Right forelimb (tissue), 1 donor: ENCODE results near the gene IPO4.

Experiments
- DNase-seq: peaks from one replicate; pipeline ENCODE4 v3.0.0-alpha.2; 2018

The IPO4 gene

GRCh38 chr14:24171422-24172260 is 17.0 kb downstream of the IPO4 start, which contains the start of gene REC8:
Gene REC8, plus strand, starts transcription at chr14:24172080. Its CDS starts 473 bp downstream, at chr14:24172553.
- peak; percentile 90 for DNase-seq

- DNase-seq: no peak
These were observed 21.0 kb downstream of the IPO4 start for GRCh38 chr14:24167469-24168114.

GRCh38 chr14:24165785-24166184 is 22.8 kb downstream of the IPO4 start:
- no peak for DNase-seq

DNA sequence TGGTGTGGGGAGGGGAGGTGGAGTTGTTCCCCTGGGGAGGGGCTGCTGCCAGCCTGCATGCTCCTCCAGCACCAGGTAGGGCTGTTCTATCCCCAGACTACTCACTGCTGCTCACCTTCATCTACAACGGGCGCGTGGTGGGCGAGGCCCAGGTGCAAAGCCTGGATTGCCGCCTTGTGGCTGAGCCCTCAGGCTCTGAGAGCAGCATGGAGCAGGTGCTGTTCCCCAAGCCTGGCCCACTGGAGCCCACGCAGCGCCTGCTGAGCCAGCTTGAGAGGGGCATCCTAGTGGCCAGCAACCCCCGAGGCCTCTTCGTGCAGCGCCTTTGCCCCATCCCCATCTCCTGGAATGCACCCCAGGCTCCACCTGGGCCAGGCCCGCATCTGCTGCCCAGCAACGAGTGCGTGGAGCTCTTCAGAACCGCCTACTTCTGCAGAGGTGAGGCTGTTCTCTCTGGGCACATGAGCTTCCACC is 24.1 kb downstream of the IPO4 start:
- DNase-seq: no peak

GRCh38 chr14:24162093-24162492 is 26.5 kb downstream of the IPO4 start:
- DNase-seq: no peak

DNA sequence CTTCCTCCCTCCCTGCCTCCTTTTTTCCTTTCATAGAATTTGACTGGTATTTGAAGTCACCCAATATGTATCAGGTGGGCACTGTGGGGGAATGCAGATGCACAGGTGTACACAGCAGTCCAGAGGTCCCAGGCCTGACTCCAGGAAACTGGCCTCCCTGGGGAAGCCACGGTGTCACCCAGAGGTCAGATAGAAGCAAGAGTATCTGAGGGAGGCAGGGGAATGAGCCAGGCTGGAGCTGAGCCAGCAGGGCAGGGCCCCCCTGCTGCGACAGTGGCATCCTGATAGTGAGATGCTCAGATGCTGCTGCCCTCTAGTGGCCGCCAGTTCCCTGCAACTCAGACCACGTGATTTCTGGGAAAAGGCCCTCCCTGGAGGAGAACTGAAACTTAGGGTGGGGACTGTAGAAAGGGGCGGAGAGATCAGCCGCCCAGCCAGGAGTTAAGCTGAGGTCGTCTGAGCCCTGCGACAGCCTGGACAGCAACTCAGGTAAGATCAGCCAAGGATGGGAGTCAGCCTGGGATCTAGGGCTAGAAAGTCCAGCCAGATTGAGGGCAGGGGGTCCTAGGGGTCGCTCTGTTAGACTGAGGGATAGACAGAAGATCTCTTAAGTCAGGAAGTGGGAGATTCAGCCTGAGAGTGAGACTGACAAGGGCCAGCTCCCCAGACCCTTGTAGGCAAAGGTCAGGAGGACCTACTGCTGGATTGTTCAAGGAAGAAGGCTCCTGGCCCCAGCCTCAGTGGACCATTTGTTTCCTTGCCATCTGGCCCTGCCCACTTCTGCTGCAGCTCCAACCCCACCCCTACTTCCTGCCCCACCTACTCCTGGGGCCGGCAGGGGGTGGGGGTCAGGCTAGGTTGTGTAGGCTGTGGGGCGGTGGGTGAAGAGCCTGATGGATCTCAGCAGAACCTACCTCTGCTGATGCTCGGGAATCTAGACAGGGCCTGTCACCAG is 27.5 kb downstream of the IPO4 start, which contains the start of gene IRF9:
TSS of gene IRF9 (plus strand) at position 416 of the 955 bp plus-strand sequence. CDS start 880 bp downstream, outside the sequence.
- peak; percentile 97 for DNase-seq

- no peak for DNase-seq
These were observed 28.1 kb downstream of the IPO4 start for GRCh38 chr14:24160499-24160849.

DNA sequence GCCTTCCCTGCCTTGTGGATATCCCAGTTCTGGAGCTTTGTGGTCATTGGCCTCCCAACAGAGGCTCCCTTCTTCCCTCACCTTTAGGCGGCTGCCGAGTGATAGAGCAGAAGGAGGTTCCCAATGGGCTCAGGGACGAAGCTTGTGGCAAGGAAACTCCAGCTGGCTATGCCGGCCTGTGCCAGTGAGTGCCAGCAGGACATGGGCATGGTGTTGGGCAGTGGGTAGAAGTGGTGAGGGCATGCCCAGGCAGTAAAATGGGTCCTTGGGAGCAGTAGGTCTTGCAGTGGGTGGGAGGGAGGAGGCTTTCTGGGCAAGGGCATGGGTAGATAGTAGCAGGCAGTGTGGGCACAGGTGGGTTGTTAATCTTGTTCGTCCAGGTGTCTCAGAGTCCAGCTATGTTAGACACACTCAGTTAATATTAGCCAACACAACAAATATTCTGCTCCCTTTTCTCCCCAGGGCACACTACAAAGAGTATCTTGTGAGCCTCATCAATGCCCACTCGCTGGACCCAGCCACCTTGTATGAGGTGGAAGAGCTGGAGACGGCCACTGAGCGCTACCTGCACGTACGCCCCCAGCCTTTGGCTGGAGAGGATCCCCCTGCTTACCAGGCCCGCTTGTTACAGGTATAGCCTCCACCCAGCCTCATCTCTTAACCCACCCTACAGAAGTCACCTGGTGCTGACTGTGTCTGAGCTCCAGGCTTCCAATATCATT is 28.7 kb downstream of the IPO4 start:
- no peak for DNase-seq

DNA sequence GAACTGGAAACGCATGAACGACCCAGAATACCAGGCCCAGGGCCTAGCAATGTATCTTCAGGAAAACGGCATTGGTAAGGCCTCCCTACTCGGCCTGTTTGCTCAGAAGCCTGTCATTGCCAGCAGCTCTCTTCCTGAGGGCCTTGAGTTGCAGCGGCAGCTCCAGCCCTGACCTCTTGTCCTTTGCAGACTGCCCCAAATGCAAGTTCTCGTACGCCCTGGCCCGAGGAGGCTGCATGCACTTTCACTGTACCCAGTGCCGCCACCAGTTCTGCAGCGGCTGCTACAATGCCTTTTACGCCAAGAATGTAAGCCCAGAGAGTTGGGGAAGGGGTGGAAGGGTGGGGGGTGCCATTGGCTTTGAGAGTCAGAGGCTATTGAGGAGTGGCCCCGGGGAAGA is 31.3 kb downstream of the IPO4 start:
- no peak for DNase-seq

DNA sequence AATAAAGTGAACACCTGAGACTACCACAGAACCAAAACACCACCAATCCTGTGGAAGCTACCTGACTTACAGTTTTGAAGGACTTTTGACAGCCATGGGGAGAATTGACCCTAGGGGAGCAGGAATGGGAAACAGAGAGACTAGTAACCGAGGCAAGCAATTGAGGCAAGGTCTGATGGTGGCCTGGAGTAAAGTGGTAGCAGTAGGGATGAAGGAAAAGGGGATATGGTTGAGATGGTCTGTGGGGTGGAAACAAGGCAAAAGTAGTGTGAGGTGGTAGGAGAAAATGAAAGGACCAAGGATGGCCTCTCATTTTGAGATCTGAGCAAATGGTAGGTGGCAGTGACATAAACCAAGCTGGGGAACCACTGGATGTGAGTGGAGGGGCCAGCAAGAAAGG is 31.8 kb downstream of the IPO4 start:
- no peak for DNase-seq

GRCh38 chr14:24155100-24155499 is 33.5 kb downstream of the IPO4 start:
- DNase-seq: no peak

DNA sequence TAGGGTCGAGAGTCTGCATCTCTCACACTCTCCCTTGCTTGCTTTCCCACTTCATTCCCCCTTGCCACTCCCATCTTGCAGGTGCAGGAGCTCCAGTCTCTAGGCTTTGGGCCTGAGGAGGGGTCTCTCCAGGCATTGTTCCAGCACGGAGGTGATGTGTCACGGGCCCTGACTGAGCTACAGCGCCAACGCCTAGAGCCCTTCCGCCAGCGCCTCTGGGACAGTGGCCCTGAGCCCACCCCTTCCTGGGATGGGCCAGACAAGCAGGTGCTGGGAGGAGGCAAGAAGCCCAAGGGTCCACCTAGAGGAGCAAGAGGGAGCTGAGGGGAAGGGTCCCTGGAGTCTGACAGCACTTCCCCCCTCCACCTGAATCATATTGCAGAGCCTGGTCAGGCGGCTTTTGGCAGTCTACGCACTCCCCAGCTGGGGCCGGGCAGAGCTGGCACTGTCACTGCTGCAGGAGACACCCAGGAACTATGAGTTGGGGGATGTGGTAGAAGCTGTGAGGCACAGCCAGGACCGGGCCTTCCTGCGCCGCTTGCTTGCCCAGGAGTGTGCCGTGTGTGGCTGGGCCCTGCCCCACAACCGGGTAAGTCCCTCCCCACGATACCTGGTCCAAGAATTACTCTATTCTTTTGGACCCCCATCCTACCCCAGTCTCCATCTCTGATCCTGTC is 37.1 kb downstream of the IPO4 start:
- DNase-seq: no peak

GRCh38 chr14:24150993-24151392 is 37.6 kb downstream of the IPO4 start:
- DNase-seq: no peak

DNA sequence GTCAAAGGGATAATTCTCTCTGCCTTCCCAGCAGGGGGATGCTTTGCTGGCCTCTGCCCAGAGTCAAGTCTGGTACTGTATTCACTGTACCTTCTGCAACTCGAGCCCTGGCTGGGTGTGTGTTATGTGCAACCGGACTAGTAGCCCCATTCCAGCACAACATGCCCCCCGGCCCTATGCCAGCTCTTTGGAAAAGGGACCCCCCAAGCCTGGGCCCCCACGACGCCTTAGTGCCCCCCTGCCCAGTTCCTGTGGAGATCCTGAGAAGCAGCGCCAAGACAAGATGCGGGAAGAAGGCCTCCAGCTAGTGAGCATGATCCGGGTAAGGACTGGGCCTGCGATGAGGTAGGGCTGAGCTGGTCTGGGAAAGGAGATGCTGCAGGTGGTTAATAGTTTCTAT is 38.0 kb downstream of the IPO4 start:
- no peak for DNase-seq

DNA sequence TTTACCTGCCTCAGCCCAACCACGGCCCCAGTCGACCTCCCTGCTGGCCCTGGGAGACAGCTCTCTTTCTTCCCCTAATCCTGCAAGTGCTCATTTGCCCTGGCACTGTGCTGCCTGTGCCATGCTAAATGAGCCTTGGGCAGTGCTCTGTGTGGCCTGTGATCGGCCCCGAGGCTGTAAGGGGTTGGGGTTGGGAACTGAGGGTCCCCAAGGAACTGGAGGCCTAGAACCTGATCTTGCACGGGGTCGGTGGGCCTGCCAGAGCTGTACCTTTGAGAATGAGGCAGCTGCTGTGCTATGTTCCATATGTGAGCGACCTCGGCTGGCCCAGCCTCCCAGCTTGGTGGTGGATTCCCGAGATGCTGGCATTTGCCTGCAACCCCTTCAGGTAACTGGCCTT is 38.6 kb downstream of the IPO4 start:
- DNase-seq: no peak

GRCh38 chr14:24149302-24149969 is 39.2 kb downstream of the IPO4 start:
- no peak for DNase-seq

DNA sequence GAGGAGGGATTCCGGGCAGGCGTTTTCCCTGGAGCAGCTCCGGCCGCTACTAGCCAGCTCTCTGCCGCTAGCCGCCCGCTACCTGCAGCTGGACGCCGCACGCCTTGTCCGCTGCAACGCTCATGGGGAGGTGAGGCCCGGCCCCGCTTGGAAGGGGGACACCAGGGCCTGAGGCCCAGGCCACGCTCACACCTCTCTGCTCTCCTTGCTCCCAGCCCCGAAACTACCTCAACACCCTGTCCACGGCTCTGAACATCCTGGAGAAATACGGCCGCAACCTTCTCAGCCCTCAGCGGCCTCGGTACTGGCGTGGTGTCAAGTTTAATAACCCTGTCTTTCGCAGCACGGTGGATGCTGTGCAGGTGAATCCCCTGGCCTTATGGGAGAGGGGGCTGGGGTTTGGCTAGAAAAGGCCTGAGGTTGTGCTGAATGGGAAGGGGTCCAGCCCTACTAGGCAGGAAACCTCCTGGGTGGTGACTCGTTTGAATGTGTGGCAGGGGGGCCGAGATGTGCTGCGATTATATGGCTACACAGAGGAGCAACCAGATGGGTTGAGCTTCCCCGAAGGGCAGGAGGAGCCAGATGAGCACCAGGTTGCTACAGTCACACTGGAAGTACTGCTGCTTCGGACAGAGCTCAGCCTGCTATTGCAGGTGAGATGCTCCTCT is 40.7 kb downstream of the IPO4 start:
- DNase-seq: no peak

DNA sequence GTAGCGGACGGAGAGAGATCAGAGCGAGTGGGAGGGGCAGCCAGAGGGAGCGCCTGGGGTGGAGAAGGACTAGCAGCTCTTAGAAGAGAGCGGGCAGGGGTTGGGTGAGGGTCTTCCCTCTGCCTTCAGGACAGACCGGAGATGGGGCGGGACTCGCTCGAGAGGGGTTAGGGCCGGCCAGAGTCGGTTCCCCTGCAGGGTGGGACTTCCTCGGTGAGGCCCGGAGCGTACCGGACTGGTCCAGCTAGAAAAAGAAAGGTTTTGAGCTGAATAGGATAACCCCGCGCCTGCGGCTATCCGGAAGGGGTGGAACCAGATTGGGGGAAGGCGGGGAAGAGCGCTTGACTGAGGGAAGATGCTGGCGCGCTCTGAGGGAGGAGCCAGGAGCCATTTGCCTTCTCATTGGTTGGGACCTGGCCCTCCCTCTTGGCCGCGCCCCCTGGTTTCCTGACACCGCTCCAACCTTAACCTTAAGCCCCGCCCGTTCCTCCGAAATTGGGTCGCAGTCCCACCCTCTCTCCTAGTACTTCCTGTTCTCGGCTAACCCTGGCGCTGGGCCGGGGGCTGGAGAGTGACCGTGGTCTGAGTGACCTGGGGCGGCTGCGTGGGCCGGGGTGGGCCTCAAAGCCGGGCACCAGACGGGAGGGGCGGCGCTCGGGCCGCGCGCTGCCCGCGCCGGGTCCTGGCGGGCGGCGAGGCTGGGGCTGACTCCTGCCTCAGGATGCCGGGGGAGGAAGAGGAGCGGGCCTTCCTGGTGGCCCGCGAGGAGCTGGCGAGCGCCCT is 41.4 kb downstream of the IPO4 start, which contains the start of gene RNF31:
TSS of gene RNF31 (plus strand) at position 521 of the 783 bp plus-strand sequence. CDS start at position 722, 201 bp downstream.
- DNase-seq: peak; percentile 97

- DNase-seq: peak; percentile 94
These were observed 42.1 kb downstream of the IPO4 start, which contains the start of gene PSME2 for GRCh38 chr14:24146453-24146977. Gene PSME2, minus strand, starts transcription at chr14:24146610. Its CDS starts 29 bp downstream, at chr14:24146581.
